HG03108 (cell line): ENCODE measurements around the gene KLKB1.
A peak's percentile ranks its signal among the peaks of the same experiment; 100 is the strongest.

Experiments
- ATAC-seq: cut with Tn5 transposase; IDR thresholded peaks from one replicate; pipeline ENCODE4 v1.9.1; 2021; ENCODE audit warnings: moderate library complexity; ENCODE audit not compliant: unreplicated experiment

The KLKB1 gene

DNA sequence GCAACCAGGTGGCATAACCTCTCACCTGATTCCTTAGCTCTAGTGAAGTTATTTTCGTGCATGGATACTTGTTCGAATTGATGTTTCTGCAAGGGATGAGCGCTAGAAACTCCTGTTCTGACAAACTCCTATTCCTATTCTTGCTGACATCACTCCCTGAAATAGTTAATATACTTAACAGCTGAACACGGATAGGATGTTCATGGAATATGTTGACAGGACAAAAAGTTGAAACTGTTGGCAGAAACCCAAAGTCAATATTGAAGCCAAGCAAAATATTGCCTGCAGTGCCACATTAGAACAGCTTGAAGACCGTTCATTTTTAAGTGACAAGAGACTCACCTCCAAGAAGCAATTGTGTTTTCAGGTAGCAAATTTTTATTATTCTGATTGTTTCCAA, at the start of gene KLKB1:
TSS of gene KLKB1 (plus strand) at position 287 of the 400 bp plus-strand sequence. CDS start 689 bp downstream, outside the sequence.
- ATAC-seq, result no peak

DNA sequence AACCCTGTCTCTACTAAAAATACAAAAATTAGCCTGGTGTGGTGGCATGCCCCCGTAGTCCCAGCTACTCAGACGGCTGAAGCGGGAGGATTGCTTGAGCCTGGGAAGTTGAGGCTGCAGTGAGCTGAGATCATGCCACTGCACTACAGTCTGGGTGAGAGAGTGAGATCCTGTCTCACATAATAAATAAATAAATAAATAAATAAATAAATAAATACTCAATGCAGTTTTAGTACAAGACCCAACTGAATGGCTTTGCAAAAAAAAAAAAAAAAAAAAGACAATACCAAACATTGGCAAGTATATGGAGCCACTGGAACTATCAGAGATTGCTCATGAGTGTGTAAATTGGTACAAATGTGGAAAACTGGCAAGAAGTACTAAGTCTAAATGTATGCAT, 39.2 kb upstream of the KLKB1 start:
- ATAC-seq, result no peak

DNA sequence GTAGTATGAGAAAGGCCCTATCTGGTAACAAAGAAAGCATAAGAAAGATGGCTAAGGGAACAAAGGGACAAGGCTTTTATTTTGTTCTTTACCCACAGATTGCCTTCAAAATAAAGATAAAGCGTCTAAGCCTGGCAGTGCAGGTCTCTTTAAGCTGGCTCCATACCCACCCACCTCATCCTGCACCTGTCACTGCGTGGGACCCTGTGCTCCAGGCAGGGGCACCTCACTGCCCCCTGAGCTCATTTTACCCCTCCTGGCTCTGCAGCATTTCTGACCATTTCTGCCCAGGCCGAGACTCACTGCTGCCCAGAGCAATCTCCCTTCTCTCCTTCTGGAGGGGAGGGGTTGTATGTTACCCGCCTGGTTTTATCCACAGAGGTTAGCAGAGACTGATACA, 37.7 kb upstream of the KLKB1 start:
- ATAC-seq, result no peak

DNA sequence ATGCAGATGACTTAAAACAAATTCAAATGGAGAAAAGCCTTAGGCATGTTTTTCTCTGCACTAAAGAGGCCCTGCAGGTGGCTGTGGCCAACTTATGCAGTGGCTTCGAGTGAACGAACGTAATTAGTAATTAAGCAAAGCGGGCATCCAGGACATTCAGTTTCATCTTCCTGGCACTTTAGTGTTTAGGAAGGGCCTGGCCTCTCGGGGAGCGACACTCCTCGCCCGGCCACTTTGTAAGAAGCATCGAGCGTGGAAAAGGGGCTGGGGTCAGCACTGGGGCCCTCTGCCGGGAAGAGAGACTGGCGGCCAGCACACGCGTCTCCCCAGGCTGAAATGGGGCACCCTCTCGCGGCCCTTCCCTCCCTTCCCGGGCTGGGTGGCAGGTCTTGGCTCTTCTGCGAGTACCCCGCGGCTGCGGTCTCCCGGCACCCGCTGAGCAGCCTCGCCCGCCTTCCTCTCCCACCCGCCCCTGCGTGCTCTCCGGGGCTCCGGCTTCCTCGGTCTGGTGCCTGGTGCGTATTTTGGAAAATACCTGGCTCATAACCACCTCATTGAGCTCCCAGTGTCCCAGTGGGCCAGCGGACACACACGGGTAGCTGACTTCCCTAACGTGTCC, 36.6 kb upstream of the KLKB1 start:
- peak; percentile 24 for ATAC-seq

DNA sequence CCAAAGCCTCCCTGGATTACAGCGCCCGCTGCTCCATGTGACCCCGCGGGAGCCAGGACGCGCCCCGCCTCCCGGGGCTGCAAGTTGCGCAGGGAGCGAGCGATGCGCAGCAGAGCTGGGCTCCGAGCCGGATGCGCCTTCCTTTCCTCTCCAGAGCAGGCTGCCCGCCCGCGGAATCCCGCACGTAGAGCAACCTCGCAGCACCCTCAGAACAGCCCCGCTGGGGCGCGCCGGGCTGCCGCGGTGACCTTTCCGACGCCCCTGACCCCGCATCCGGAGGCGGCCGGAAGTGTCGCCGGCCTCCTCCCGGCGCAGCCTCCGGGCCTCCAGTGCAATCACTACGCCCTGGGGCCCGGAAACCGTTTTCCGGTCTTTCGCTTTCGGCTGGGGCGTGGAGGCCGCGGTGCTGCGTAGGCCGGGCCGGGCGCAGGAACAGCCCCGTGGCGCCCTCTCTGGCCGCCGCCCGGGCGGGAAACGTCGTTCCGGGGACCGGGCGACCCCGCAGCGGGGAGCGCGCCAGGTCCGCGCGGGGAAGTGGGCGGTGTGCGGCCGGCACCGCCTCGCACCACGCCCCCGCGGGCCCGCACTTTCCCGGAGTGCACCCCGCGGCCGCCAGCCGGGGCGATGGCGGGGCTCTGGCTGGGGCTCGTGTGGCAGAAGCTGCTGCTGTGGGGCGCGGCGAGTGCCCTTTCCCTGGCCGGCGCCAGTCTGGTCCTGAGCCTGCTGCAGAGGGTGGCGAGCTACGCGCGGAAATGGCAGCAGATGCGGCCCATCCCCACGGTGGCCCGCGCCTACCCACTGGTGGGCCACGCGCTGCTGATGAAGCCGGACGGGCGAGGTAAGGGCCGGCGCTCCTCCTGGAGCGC, 35.9 kb upstream of the KLKB1 start, which contains the start of gene CYP4V2:
TSS of gene CYP4V2 (plus strand) at position 368 of the 866 bp plus-strand sequence. CDS start at position 625, 257 bp downstream.
- peak; percentile 84 for ATAC-seq

DNA sequence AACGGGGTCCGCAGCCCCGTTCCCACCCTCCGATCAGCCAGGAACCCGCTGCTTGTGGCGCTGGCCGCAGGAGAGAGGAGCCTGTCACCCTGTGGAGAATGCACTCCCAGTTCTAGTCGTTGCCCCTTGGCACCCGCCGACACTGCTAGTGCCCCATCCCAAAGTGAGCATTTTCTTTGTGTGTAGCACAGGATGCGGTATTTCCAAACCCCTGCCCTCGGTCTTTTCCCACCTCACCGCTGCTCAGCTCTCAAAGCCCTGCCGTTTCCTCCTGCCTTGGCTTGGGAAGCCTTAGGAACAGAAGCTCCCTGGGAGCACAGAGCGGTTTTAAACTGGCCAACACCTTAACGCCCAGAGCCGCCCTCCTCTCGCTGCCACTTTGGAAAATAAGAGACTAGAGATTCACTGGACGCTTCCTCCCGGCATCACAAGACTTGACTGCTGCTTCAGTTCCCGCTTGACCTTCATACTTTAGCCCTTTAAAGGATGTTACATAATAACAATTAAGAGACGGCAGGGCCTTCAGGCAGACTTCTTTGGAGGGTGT, 35.2 kb upstream of the KLKB1 start:
- ATAC-seq, result peak; percentile 10

DNA sequence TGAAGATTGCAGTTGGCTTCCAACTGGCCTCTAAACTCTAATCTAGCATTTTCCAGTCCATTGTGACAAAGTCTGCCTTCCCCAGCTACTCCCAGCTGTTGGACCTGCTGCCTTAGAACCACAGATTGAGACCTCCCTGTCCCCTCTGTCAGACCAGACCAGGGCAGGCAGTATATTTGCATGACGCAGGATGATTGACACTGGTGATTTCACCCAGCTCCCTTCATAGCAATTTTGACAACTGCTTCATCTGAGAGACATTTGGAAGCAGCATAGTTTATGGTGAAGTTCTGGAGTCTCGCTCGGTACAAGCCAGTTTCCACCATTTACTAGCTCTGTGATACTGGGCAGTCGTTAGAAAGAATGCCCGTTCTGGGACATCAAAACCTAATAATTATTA, 33.5 kb upstream of the KLKB1 start:
- no peak for ATAC-seq

DNA sequence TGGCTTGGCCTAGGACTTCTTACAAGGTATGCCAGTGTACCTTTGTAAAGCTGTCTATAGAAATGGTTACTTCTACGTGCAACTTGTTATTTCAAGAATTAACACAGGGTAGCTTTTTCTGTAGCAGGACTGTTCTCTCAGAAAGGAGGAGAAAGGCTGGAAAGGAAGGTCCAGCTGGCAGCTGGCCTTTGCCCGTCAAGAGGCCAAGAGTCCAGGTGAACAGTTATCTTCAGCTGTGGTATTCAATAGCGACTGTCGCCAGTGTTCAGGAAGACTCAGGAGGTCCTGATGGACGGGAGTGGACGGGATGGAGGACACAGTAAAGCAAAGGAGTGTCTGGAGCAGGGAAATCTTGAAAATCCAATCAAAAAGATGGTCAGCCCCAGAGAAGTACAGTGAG, 31.2 kb upstream of the KLKB1 start:
- ATAC-seq, result no peak

DNA sequence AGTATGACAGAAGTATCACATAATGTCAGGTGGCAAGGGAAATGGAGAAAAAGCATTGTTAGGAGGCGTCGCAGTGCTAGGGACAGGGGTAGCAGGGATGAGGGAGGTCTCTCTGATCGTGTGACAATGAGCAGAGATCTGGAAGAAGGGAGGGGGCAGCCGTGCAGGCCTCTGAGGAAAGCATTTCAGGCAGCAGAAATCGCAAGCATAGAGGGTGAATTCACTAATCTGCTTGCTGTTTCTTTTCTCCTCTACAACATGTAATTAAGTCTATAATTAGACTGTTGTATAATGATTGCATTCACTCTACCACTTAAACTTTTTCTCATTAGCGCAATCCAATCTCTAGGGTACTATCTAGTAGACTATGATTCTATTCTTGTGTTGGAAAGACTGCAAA, 26.8 kb upstream of the KLKB1 start:
- no peak for ATAC-seq

DNA sequence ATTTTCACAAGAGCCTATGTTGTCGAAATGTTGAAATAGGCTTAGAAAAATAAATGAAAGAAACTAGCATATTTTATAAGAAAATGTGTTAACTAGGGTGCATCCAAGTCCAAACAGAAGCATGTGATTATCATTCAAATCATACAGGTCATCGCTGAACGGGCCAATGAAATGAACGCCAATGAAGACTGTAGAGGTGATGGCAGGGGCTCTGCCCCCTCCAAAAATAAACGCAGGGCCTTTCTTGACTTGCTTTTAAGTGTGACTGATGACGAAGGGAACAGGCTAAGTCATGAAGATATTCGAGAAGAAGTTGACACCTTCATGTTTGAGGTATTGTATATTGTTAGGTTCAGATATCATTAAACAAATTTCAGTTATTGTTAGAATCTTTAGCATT, 26.3 kb upstream of the KLKB1 start:
- ATAC-seq, result no peak

DNA sequence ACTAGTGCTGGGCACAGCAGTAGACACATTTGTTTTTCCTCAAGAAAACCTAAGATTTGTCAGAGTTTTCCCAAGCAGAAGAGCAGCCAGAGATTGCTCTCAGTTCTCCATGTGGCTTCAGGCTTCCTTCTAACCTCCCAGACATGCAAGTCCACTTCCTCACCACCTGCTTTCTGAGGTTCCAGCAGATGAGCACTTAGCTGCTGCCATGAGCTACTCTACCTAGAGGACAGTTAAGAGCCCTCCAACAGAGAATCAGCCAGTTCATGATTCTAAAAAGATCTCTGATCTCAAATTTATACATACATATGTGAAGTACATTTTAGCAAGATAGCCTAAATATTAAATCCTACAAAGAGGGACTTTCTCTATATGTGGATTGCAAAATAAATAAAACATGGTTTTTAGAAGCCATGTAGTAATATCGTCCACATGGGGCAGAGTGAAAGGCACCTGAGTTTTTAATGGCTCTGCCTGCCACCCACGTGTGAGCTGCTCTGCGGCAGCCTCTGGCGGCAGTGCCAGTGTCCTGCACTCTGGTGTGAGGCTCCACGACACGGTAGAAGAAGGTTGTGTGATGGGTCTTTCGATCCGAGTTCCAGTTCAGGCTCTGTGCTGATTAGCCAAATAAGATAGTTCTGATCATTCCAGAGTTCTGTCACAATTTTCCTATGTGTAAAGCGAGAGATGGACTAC, 25.6 kb upstream of the KLKB1 start:
- ATAC-seq, result peak; percentile 85

DNA sequence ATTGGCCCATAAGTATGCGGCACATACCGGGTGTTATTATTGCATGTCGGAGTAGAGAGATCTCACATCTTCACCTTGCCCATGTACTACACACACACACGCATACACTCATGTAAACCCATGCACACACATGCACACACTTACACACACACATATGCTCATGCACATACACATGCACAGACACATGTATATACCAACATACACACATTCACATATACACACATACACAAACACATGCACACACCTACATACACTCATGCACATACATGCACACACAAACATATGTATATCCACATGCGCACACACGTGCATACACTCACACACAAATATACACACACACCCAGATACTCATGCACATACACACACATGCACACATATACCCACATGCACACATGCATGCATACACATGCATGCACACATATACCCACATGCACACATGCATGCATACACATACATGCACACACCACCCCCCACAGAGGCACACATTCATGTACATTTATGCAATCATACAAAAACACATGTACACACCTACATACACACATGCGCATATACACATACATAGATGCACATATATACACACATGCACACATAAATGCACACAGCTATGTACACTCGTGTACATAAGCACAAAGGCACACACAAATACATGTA, 24.7 kb upstream of the KLKB1 start:
- ATAC-seq, result no peak

DNA sequence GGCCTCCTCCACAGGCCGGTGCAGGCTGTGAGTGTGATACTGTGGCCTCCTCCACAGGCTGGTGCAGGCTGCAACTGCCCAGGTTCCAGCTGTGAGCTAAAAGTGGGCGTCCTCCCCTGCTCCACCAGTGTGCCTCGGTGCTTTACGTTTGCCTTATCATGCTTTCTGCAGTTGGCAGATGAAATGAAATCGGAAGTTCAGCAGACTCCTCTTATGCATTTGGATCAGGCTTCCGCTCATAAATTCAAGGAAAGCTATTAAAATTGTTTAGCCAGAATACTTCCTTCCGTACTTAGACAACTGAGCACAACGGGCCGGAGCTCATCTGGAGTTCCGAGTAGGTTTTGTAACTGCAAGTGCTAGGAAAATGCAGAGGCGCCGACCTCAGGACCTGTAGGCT, 23.9 kb upstream of the KLKB1 start:
- no peak for ATAC-seq

DNA sequence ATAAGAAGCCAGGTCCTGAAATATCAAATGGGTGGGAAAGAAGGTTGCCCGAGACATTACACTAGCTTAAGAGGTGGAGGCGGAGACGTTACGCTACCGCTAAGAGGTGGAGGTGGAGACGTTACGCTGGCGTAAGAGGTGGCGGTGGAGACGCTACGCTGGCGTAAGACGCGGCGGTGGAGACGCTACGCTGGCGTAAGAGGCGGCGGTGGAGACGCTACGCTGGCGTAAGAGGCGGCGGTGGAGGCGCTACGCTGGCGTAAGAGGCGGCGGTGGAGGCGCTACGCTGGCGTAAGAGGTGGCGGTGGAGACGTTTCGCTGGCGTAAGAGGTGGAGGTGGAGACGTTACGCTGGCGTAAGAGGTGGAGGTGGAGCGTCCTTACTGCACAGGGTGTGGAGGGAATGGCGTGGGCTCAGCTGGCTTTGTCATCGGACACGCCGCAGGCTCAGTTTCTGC, 23.2 kb upstream of the KLKB1 start:
- peak; percentile 33 for ATAC-seq

DNA sequence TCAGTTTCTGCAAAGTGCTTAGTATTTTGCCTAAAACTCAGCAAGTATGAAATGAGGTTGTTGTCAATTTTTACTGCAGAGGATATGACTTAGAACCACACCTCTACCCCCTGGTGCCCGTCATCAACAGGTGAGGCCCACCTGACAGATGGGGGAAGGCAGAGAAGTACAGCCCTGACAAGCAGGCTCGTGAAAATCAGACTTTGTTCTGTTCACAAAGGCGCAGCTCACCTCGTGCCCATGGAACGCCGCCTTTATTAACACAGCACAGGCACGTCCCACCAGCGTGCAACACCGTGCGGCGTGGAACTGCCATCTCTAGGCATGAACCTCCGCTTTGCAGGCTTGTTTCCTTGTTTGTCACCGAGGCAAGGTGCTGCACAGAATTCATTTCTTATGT, 22.6 kb upstream of the KLKB1 start:
- ATAC-seq, result no peak

DNA sequence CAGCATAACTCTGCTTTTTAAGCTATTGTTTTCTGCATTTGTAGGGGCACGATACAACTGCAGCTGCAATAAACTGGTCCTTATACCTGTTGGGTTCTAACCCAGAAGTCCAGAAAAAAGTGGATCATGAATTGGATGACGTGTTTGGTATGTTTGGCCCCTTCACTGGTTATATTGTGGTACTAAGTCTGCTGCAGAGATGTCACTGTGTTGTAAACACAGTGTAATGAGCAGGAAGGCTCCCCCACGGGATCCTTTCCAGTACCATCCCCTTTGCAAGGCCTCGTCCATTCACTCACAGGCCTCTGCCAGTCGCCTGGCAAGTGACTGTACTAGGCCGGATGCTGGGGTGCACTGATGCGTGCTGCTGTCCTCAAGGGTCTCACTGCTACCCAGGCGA, 22.2 kb upstream of the KLKB1 start:
- no peak for ATAC-seq

DNA sequence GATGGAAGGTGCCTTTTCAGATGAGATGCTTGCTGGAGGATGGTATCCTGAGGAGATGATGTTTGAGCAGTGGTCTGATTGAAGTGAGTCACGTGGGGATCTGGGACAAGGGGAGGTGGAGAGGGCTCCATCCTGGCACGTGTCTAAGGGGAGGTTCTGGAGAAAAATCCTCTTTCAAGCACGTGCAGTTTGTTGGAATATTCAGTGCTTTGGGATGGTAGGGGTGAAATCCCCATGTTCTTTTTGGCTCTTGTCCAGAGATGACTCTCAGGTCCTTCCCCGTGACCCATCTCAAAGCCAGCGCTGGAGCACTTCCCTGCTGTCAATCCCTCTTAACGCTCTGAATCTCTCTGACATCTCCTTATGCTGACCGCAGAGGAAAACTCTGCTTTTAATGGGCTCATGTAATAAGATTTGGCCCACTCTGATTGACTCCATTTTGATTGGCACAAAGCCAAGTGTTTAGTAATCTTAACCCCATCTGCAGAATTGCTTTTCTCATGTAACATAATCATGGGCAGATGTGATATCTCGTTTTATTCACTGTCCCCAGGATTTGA, 10.8 kb upstream of the KLKB1 start:
- no peak for ATAC-seq

DNA sequence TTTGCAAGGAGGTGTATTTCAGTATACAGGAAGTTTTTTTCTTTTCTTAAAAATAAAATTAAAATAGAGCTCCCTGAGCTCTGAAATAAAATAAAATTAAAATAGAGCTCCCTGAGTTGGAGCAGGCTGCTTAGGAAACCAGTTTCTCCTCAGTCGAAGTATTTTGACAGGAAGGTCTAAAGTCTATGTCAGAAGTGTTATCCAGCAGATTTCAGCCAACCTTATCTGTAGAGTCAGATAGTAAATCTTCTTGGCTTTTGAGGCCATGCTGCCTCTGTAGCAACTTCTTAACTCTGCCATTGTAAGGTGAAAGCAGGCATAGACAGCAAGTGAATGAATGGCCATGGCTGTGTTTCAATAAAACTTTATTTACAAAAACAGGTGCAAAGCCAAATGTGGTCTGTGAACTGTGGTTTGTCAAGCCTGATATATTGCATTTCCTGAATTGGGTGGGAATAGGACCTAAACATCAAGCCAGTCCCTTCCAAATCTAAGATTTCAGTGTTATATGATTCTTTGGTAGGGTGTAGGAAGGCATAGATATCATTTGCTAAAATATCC, 9.5 kb upstream of the KLKB1 start:
- no peak for ATAC-seq

DNA sequence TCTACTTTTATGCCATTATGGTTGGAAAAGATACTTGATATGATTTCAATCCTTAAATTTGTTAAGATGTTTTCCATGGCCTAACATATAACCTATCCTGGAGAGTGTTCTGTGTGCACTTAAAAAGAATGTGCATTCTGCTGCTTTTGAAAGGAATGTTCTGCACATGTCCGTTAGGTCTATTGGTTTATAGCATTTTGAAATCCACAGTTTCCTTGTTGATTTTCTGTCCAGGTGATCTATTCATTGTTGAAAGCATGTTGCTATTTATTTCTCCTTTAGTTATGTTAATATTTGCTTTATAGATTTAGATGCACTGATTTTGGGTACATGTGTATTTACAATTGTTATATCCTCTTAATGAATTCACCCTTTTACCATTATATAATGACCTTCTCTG, 5.7 kb upstream of the KLKB1 start:
- no peak for ATAC-seq

DNA sequence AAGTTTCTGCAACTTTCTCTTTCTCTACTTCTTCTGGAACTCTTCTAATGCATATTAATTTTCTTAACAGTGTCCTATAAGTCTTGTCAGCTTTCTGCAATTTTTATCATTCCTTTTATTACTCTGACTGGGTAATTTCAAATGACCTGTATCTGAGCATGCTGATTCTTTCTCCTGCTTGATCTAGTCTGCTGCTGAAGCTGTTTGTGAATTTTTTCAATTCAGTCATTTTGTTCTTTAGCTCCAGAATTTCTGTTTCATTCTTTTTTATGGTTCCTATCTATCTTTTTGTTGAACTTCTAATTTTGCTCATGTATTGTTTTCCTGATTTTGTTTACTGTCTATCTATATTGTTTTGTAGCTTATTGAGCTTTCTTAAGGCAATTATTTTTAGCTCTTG, 1.5 kb upstream of the KLKB1 start:
- no peak for ATAC-seq
